Naive B cell (primary cell): Measurements from ENCODE around the gene PIK3R5. TPM values are rescaled to one million over a fixed set of nuclear protein-coding genes. Genes with fewer than 3 reads are reported as not detected.

ENCODE experiments used
- ATAC-seq, 2 donors: fragments of 150-1000 bp; cut with Tn5 transposase; 2 replicates each; pipeline ENCODE4 v1.10.0; 2021; ENCODE audit warnings: low read depth in 2 of 2, mild to moderate bottlenecking in 2 of 2, moderate library complexity in 2 of 2
- DNase-seq: peaks from one replicate; pipeline ENCODE4 v3.0.0; 2022
- H3K27ac Mint-ChIP-seq, 6 donors: one replicate each; pipeline ENCODE4 v1.8.0; 2020 to 2022; ENCODE audit warnings: mild to moderate bottlenecking in 6 of 6, mixed read lengths in 6 of 6, moderate library complexity in 5 of 6, inconsistent platforms in 2 of 6
- H3K27me3 Mint-ChIP-seq, 3 donors: one replicate each; pipeline ENCODE4 v1.8.0; 2021 to 2022; ENCODE audit warnings: mixed read lengths in 3 of 3, mild to moderate bottlenecking in 1 of 3
- H3K36me3 Mint-ChIP-seq, 2 donors: one replicate each; pipeline ENCODE4 v1.8.0; 2020 to 2022; ENCODE audit warnings: mixed read lengths in 2 of 2, inconsistent platforms in 1 of 2, mild to moderate bottlenecking in 1 of 2
- H3K4me1 Mint-ChIP-seq, 3 donors: one replicate each; pipeline ENCODE4 v1.8.0; 2020 to 2022; ENCODE audit warnings: mixed read lengths in 3 of 3, inconsistent platforms in 1 of 3, mild to moderate bottlenecking in 1 of 3, moderate library complexity in 1 of 3
- H3K4me3 Mint-ChIP-seq, 8 donors: one replicate each; pipeline ENCODE4 v1.8.0; 2020 to 2022; ENCODE audit warnings: mild to moderate bottlenecking in 8 of 8, mixed read lengths in 8 of 8, moderate library complexity in 8 of 8, inconsistent platforms in 2 of 8
- H3K9me3 Mint-ChIP-seq, 7 donors: one replicate each; pipeline ENCODE4 v1.8.0; 2020 to 2022; ENCODE audit warnings: mixed read lengths in 7 of 7, mild to moderate bottlenecking in 5 of 7, inconsistent platforms in 2 of 7, moderate library complexity in 1 of 7
- polyA plus RNA-seq, 6 donors: library from polyadenylated mRNA; unstranded; fragments of 300-500 nt; fragmentation: Illumina TruSeq; gene quantifications; one replicate each; pipeline ENCODE4 v1.2.3, GENCODE V29; 2021; ENCODE audit warnings: low read depth in 6 of 6

PIK3R5 gene
- polyA plus RNA-seq, 6 donors from 2014 or later, result 9.7 to 24.8 (median 11.7) TPM

GRCh38 chr17:8944083-8944482, 21.4 kb downstream of the PIK3R5 start:
- DNase-seq (no peak), ATAC-seq (no peak)
- Mint-ChIP-seq H3K4me1 (peaks cover 71 to 84% (median 79%) of the 10 kb centered on the region in 3 donors), H3K27ac (no peak overlapping the region), H3K27me3 (no peaks in the 10 kb centered on the region), H3K9me3 (no peaks in the 10 kb centered on the region), H3K36me3 (peaks cover 27 to 30% of the 10 kb centered on the region in 2 donors), H3K4me3 (no peak overlapping the region)

GRCh38 chr17:8941980-8942622, 23.4 kb downstream of the PIK3R5 start:
- H3K9me3 Mint-ChIP-seq, result no peaks in the 10 kb centered on the region
- peak; percentile 14 to 28 for ATAC-seq
- H3K4me3 Mint-ChIP-seq, result peak overlapping the region in 7 of 8 donors; percentile 60 to 86 (median 80)
- peaks cover 56 to 72% (median 64%) of the 10 kb centered on the region in 3 donors for H3K4me1 Mint-ChIP-seq
- no peak for DNase-seq
- H3K36me3 Mint-ChIP-seq, result peaks cover 29 to 37% of the 10 kb centered on the region in 2 donors
- peak overlapping the region in 5 of 6 donors; percentile 81 to 93 (median 85) for H3K27ac Mint-ChIP-seq
- H3K27me3 Mint-ChIP-seq, result no peaks in the 10 kb centered on the region

DNA sequence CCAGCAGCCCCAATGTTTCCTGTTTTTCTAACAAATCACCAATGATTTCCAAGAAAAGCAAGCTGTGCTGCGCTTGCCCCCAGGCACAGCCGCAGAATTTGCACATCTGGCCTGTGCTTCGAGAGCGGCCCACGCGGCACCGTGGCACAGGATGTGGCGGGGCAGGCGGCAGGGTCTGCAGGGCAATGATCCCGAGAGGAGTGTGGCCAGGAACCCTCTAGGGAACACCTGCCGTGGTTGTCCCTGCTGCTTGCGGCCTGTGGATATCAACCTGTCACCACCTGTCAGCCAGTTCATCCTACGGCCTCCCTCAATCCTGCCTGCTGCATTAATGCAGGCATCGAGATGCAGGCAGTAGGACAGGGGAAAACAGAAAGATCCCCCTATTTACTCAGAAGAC, 24.0 kb downstream of the PIK3R5 start:
- DNase-seq, result peak; percentile 40
- Mint-ChIP-seq H3K27ac (peak overlapping the region; percentile 62 to 93 (median 85)), H3K9me3 (no peaks in the 10 kb centered on the region), H3K4me3 (peak overlapping the region in 7 of 8 donors; percentile 61 to 86 (median 76)), H3K4me1 (peaks cover 52 to 69% (median 58%) of the 10 kb centered on the region in 3 donors), H3K27me3 (no peaks in the 10 kb centered on the region), H3K36me3 (peaks cover 25 to 32% of the 10 kb centered on the region in 2 donors)
- ATAC-seq, result peak; percentile 78 to 80

- ATAC-seq, result peak; percentile 4 to 27
Observed at GRCh38 chr17:8940866-8941471, 24.5 kb downstream of the PIK3R5 start.

DNA sequence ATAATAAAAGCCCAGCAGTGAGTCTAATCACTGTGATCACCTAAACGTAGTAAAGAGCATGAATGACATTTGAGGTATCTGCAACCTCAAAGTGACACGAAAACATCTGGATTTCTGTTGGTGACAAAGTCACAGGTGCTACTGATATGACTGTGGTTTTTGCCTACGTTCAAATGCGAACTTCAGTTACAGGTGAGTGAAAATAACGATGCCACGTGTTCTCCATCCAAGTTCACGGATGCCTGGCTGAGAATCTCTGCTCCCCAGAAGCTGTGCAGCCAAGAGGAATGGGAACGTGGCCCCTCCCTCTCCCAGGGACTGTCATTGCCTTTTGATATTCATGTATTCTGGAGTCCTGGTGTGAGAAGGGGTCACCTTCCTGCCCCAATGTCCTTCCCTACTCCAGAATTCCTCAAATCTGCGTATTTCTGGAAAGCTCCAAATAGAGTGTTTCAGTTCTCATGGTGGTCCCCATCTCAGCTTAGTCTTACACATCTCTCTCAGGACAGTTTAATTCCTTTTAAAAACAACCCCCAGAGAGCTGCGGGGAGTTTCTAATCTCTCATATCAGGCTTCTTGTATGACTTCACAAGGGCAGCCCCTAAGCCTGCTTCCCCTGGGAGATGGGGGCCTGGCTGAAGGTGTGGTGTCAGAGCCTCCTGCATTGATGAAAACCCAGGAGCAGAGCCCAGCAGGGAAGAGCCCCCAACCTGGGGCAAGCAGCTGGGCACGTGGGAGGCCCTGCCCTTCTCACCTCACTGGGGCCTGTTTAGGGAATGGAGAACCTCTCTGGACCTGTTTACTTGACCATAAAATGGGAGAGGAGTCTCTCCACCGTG, 25.8 kb downstream of the PIK3R5 start:
- H3K4me3 Mint-ChIP-seq, result peak overlapping the region in 7 of 8 donors; percentile 34 to 61 (median 56)
- ATAC-seq (peak in 1 of 2 donors; percentile 38), DNase-seq (no peak)
- H3K27ac Mint-ChIP-seq, result peak overlapping the region in 4 of 6 donors; percentile 32 to 82 (median 63)
- H3K4me1 Mint-ChIP-seq, result peaks cover 51 to 68% (median 60%) of the 10 kb centered on the region in 3 donors
- peaks cover 31 to 34% of the 10 kb centered on the region in 2 donors for H3K36me3 Mint-ChIP-seq
- no peaks in the 10 kb centered on the region for H3K27me3 Mint-ChIP-seq
- no peaks in the 10 kb centered on the region for H3K9me3 Mint-ChIP-seq

More at GRCh38 chr17:8940866-8941471, 24.5 kb downstream of the PIK3R5 start:
- DNase-seq, result no peak
- Mint-ChIP-seq H3K4me1 (peaks cover 53 to 70% (median 57%) of the 10 kb centered on the region in 3 donors), H3K27me3 (no peaks in the 10 kb centered on the region), H3K9me3 (no peaks in the 10 kb centered on the region), H3K4me3 (peak overlapping the region; percentile 61 to 86 (median 74)), H3K27ac (peak overlapping the region; percentile 62 to 93 (median 85)), H3K36me3 (peaks cover 27 to 37% of the 10 kb centered on the region in 2 donors)

DNA sequence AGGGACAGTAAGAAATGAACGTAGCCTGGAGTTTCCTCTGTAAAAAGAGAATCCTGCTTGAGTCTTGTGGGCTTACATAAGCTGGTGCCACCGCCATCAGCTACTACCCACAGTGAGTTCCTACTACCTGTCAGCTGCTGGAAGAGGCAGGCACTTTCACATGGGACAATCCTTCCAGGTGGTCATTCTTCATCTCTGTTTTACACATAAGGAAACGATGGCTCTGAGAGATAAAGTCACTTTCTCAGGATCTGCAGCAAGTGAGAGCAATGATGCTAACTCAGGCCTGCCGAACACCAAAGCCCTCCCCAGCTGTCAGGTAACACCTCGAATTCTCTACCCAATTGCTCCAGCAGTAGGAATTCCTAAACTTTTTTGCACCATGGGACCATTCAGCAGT, 26.6 kb downstream of the PIK3R5 start:
- ATAC-seq (no peak), DNase-seq (no peak)
- Mint-ChIP-seq H3K4me3 (no peak overlapping the region), H3K4me1 (peaks cover 49 to 62% (median 61%) of the 10 kb centered on the region in 3 donors), H3K27me3 (no peaks in the 10 kb centered on the region), H3K27ac (peak overlapping the region in 2 of 6 donors; percentile 61 to 82), H3K9me3 (no peaks in the 10 kb centered on the region), H3K36me3 (peaks cover 25 to 27% of the 10 kb centered on the region in 2 donors)

DNA sequence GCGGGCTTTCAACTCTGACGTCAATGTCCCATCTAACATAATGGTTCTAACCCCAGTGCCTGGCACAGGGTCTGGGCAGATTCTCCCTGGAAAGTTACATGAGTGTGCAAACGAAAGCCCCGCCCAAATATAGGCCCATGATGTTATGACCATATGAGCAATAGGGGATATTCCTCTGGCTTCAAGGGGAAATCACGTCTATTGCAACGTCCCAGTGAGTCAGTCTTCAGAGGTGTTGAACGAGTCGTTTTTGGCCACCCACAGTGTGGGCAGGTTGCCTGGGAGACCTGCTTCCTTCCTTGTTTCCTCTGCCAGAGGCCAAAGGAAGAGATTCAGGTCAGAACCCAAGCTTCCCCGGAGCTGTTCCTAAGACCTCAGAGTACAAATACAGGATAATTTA, 30.3 kb downstream of the PIK3R5 start:
- Mint-ChIP-seq H3K27me3 (no peaks in the 10 kb centered on the region), H3K36me3 (peaks cover 40 to 45% of the 10 kb centered on the region in 2 donors), H3K27ac (peak overlapping the region in 4 of 6 donors; percentile 5 to 66 (median 42)), H3K9me3 (peaks cover 4 to 19% (median 13%) of the 10 kb centered on the region in 7 donors), H3K4me3 (no peak overlapping the region), H3K4me1 (peaks cover 27 to 43% (median 29%) of the 10 kb centered on the region in 3 donors)
- ATAC-seq, result peak in 1 of 2 donors; percentile 47
- no peak for DNase-seq

DNA sequence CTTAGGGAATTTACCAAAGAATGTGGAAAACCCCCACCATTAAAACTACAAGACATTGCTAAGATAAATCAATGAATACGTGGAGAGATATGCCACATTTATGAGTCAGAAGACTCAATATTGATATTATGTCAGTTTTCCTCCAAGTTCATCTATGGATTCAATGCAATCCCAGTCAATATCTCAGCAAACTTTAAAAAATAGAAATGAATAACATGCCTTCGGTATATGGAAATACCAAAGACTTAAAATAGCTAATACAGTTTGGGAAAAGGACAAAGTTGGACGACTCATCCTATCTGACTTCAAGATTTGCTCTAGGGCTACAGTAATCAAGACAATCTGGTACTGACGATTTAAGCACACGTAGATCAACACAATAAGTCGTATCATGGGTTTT, 31.2 kb downstream of the PIK3R5 start:
- H3K27ac Mint-ChIP-seq, result peak overlapping the region in 1 of 6 donors; percentile 5
- H3K27me3 Mint-ChIP-seq, result no peaks in the 10 kb centered on the region
- peaks cover 12 to 27% (median 21%) of the 10 kb centered on the region in 7 donors for H3K9me3 Mint-ChIP-seq
- ATAC-seq (no peak), DNase-seq (no peak)
- H3K4me1 Mint-ChIP-seq, result peaks cover 20 to 36% (median 24%) of the 10 kb centered on the region in 3 donors
- H3K4me3 Mint-ChIP-seq, result no peak overlapping the region
- H3K36me3 Mint-ChIP-seq, result peaks cover 45 to 49% of the 10 kb centered on the region in 2 donors

DNA sequence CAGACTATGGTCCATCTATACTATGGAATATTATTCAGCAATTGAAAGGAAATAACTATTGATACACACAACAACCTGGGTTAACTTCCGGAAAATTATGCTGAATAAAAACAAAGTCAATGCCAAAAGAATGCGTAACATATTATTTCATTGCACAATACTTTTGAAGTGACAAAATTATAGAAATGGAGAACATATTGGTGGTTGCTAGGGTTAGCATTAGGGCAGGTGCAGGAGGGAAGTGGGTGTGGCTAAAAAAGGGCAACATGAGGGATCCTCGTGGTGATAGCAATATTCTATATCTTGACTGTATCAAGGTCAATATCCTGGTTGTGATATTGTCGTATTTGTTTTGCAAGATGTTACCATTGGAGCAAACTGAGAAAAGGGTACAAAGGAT, 34.9 kb downstream of the PIK3R5 start:
- Mint-ChIP-seq H3K9me3 (peaks cover 15 to 53% (median 37%) of the 10 kb centered on the region in 7 donors), H3K27me3 (no peaks in the 10 kb centered on the region), H3K4me1 (peaks cover 14 to 26% (median 21%) of the 10 kb centered on the region in 3 donors), H3K4me3 (no peak overlapping the region), H3K27ac (no peak overlapping the region), H3K36me3 (peaks cover 45 to 50% of the 10 kb centered on the region in 2 donors)
- DNase-seq, result no peak
- ATAC-seq, result no peak

GRCh38 chr17:8928347-8928746, 37.2 kb downstream of the PIK3R5 start:
- DNase-seq, result no peak

DNA sequence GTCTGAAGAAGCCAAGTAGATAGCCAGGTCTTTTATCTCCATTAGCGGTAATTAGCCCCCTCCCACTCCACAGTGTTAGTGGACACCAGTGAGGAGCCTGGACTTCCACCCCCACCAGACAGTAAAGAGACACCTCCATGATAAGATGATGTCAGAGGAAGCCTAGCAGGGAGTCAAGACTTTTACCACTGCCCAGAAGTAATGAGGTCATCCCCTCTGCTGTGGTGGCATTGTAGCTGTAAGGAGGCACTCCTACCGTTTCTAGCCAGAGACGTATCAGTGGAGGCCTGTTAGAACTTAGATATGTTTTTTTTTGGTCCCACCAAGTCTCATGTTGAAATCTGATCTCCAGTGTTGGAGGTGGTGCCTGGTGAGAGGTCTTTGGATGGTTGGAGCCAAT, 38.1 kb downstream of the PIK3R5 start:
- Mint-ChIP-seq H3K4me1 (peaks cover 9 to 19% (median 12%) of the 10 kb centered on the region in 3 donors), H3K27ac (no peak overlapping the region), H3K9me3 (peaks cover 17 to 53% (median 37%) of the 10 kb centered on the region in 7 donors), H3K27me3 (no peaks in the 10 kb centered on the region), H3K36me3 (peaks cover 35 to 50% of the 10 kb centered on the region in 2 donors), H3K4me3 (peak overlapping the region in 1 of 8 donors; percentile 37)
- ATAC-seq (no peak), DNase-seq (no peak)

More at GRCh38 chr17:8928347-8928746, 37.2 kb downstream of the PIK3R5 start:
- Mint-ChIP-seq H3K27me3 (no peaks in the 10 kb centered on the region), H3K4me1 (peaks cover 3 to 15% (median 8%) of the 10 kb centered on the region in 3 donors), H3K27ac (no peak overlapping the region), H3K4me3 (no peak overlapping the region), H3K36me3 (peaks cover 42 to 44% of the 10 kb centered on the region in 2 donors), H3K9me3 (peaks cover 15 to 53% (median 37%) of the 10 kb centered on the region in 7 donors)
- no peak for ATAC-seq

- H3K9me3 Mint-ChIP-seq, result peaks cover 11 to 40% (median 30%) of the 10 kb centered on the region in 7 donors
- H3K27ac Mint-ChIP-seq, result no peak overlapping the region
- no peaks in the 10 kb centered on the region for H3K27me3 Mint-ChIP-seq
- H3K4me3 Mint-ChIP-seq, result no peak overlapping the region
- peaks cover 24 to 37% of the 10 kb centered on the region in 2 donors for H3K36me3 Mint-ChIP-seq
- peaks cover 9 to 11% (median 10%) of the 10 kb centered on the region in 3 donors for H3K4me1 Mint-ChIP-seq
- no peak for ATAC-seq
- DNase-seq, result no peak
Observed at GRCh38 chr17:8925808-8926207, 39.7 kb downstream of the PIK3R5 start.

GRCh38 chr17:8925141-8925540, 40.4 kb downstream of the PIK3R5 start:
- peaks cover 23 to 32% of the 10 kb centered on the region in 2 donors for H3K36me3 Mint-ChIP-seq
- no peak for ATAC-seq
- H3K27me3 Mint-ChIP-seq, result no peaks in the 10 kb centered on the region

More at GRCh38 chr17:8925141-8925540, 40.4 kb downstream of the PIK3R5 start:
- no peak for DNase-seq
- Mint-ChIP-seq H3K4me1 (peaks cover 9 to 11% (median 10%) of the 10 kb centered on the region in 3 donors), H3K9me3 (peaks cover 11 to 33% (median 26%) of the 10 kb centered on the region in 7 donors), H3K27ac (no peak overlapping the region), H3K4me3 (no peak overlapping the region)
